Measurements from ENCODE around the gene CTRL.

DNA sequence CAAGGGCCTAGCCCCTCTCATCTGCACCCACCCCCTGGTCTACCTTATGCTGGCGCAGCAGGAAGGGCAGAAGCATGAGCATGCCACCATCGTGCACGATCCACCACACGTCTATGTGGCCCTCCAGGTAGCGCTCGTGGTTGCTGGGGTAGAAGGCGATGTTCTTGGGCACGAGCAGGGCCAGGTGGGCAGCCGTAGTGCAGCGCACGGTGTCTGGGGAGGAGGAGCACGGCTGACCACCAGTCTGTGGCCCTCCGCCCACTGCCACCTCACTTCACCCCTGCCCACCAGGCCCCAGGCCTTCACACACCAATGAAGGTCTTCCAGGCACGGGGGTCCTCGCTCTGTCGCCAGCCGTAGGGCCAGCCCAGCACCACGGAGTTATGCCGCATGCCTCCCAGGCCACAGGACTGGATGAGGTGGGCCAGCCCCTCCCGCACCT lies 14.5 kb upstream of the CTRL start:
- TF ChIP-seq GATA2 (IDR thresholded peaks at IDR 0.05; ENCODE audit: low read depth, low read length) (no peak), GATA3 (IDR thresholded peaks at IDR 0.05; ENCODE audit: low read depth, low read length) (no peak)

Data from SH-SY5Y (cell line).